SU-DHL-6 (cell line): ENCODE data around the gene SCAPER.

Experiments
- H2AFZ ChIP-seq: fragments of 200-600 bp; sonication (generic); 2 replicates; pipeline ENCODE4 v1.6.1; 2014; ENCODE audit warnings: low read depth, mild to moderate bottlenecking, moderate library complexity, mixed read lengths, antibody characterized with exemption, low read length; ENCODE audit not compliant: severe bottlenecking
- H3F3A ChIP-seq: fragments of 200-600 bp; shearing (Covaris generic); 2 replicates; pipeline ENCODE4 v1.6.0; 2016; ENCODE audit warnings: antibody characterized with exemption, mild to moderate bottlenecking; ENCODE audit not compliant: insufficient read depth
- H3K27ac ChIP-seq: fragments of 200-600 bp; sonication (generic); 2 replicates; pipeline ENCODE4 v1.5.1; 2016; ENCODE audit warnings: low read depth, mild to moderate bottlenecking, low read length, moderate library complexity, mixed read lengths
- H3K27me3 ChIP-seq: fragments of 200-600 bp; sonication (generic), shearing (Covaris generic); 2 replicates; pipeline ENCODE4 v1.6.0; 2014; ENCODE audit warnings: mild to moderate bottlenecking, low read length
- H3K36me3 ChIP-seq: fragments of 200-600 bp; sonication (generic); 2 replicates; pipeline ENCODE4 v1.6.1; 2014; ENCODE audit warnings: mild to moderate bottlenecking, low read length, mixed read lengths
- H3K4me2 ChIP-seq: fragments of 300-600, 200-600 bp; shearing (Covaris generic), sonication (generic); 2 replicates; pipeline ENCODE4 v1.6.0; 2014; ENCODE audit warnings: low read length, low read depth, mild to moderate bottlenecking; ENCODE audit not compliant: poor library complexity, severe bottlenecking
- H3K4me3 ChIP-seq: fragments of 200-600 bp; sonication (generic); 2 replicates; pipeline ENCODE4 v1.5.1; 2014; ENCODE audit warnings: antibody characterized with exemption, low read length, mild to moderate bottlenecking, mixed read lengths; ENCODE audit not compliant: insufficient read depth, poor library complexity, severe bottlenecking
- H3K79me2 ChIP-seq: fragments of 200-600 bp; sonication (generic); 2 replicates; pipeline ENCODE4 v1.6.1; 2014; ENCODE audit warnings: mild to moderate bottlenecking, low read length, moderate library complexity; ENCODE audit not compliant: insufficient read depth
- H3K9ac ChIP-seq: fragments of 200-600 bp; sonication (generic); 2 replicates; pipeline ENCODE4 v1.7.0; 2014; ENCODE audit warnings: mild to moderate bottlenecking, low read length
- H3K9me2 ChIP-seq: fragments of 200-600 bp; sonication (generic); replicated peaks from 2 replicates; pipeline ENCODE4 v1.6.1; 2014; ENCODE audit warnings: low read length; ENCODE audit not compliant: insufficient read depth
- H3K9me3 ChIP-seq: fragments of 200-600 bp; sonication (generic); 2 replicates; pipeline ENCODE4 v1.6.1; 2014; ENCODE audit warnings: low read length, mixed read lengths; ENCODE audit not compliant: insufficient read depth
- H4K20me1 ChIP-seq: fragments of 200-600 bp; sonication (generic); 2 replicates; pipeline ENCODE4 v1.6.1; 2014; ENCODE audit warnings: low read depth, mild to moderate bottlenecking, antibody characterized with exemption, low read length, moderate library complexity, mixed read lengths
- EZH2phosphoT487 ChIP-seq: fragments of 200-600 bp; sonication (generic), shearing (Covaris generic); conservative IDR thresholded peaks from 2 replicates; pipeline ENCODE4 v1.6.1; 2018; ENCODE audit warnings: mild to moderate bottlenecking, antibody characterized with exemption, low read length, moderate library complexity, mixed read lengths
- TF ChIP-seq, protein P1 (sequence below): fragments of 200-600 bp; sonication (generic); IDR thresholded peaks from one replicate; pipeline ENCODE4 v1.5.1; 2017; ENCODE audit warnings: antibody characterized with exemption, mild to moderate bottlenecking, low read length, moderate library complexity; ENCODE audit not compliant: insufficient read depth, poor library complexity, severe bottlenecking

The SCAPER gene

DNA sequence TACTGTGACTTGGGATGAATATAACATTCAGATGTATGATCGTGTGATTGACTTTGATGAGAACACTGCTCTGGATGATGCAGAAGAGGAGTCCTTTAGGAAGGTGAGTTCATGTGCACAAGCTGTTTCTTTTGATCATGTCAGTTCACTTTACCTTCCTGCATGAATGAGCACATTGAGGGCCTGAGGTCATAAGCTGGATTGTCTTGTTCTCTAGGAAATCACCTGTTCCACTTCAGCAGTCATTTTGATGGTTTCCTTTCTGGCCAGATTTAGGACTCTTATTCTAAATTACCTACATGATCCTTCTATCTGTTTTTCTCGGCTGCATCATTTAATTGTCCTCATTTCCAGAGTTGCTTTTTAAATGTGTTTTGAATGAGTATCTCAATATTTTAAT lies 30.5 kb upstream of the SCAPER start:
- Histone ChIP-seq H3K27me3 (no peaks in the 10 kb centered on the region), H3K79me2 (no peaks in the 10 kb centered on the region), H3K4me3 (no peak overlapping the region), H3K27ac (no peak overlapping the region), H3K9ac (no peak overlapping the region), H4K20me1 (no peaks in the 10 kb centered on the region), H3K4me2 (no peak overlapping the region), H2AFZ (no peak overlapping the region), H3K9me3 (no peaks in the 10 kb centered on the region), H3F3A (no peaks in the 10 kb centered on the region; the same call in 1 of the 2 replicates), H3K9me2 (no peaks in the 10 kb centered on the region), H3K36me3 (no peaks in the 10 kb centered on the region)
- TF ChIP-seq, protein P1, sequence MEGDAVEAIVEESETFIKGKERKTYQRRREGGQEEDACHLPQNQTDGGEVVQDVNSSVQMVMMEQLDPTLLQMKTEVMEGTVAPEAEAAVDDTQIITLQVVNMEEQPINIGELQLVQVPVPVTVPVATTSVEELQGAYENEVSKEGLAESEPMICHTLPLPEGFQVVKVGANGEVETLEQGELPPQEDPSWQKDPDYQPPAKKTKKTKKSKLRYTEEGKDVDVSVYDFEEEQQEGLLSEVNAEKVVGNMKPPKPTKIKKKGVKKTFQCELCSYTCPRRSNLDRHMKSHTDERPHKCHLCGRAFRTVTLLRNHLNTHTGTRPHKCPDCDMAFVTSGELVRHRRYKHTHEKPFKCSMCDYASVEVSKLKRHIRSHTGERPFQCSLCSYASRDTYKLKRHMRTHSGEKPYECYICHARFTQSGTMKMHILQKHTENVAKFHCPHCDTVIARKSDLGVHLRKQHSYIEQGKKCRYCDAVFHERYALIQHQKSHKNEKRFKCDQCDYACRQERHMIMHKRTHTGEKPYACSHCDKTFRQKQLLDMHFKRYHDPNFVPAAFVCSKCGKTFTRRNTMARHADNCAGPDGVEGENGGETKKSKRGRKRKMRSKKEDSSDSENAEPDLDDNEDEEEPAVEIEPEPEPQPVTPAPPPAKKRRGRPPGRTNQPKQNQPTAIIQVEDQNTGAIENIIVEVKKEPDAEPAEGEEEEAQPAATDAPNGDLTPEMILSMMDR: no peak
- no peak for TF ChIP-seq EZH2phosphoT487

DNA sequence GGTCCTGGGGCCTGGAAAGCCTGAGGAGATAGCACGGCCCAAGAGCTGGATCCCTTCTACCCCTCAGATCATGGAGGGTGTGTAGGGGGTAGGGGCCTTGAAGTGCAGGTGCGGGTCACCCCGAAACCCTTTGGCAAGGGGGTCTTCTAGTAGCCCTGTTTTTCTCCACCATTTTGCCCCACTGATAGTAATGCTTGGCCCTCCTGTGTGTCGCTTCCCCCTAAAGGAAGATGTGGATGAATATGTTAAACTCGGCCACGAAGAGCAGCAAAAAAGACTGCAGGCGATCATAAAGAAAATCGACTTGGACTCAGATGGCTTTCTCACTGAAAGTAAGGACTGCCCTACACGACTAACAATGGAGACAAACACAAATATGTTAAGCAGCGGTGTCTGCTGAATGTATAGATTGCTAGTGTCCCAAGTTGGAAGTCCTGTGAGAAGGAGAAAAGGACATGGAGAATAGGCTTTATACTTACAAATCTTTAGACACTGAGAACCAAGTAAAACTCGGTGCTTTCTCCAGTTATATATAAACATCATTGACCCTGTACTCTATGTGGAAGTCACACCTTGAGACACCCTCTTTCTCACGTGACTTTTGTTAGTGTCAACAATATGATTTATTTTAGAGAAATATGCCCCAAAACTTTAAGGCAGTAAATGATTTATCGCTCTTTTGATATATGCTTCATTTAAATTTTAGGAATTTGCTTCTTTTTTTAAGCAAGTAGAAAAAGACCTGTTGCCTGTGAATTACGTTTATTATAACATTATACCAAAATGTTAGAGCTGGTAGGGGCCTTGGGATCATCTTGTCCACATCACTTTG lies 27.2 kb upstream of the SCAPER start:
- H3K9me2 ChIP-seq: no peaks in the 10 kb centered on the region
- 0 out of 2 replicates have a peak overlapping the region, but pooled peaks have one; percentile 11 for H3K27ac ChIP-seq
- H4K20me1 ChIP-seq: no peaks in the 10 kb centered on the region
- no peak for TF ChIP-seq EZH2phosphoT487
- TF ChIP-seq, protein P1: no peak
- H3K36me3 ChIP-seq: no peaks in the 10 kb centered on the region
- H3F3A ChIP-seq: 0 out of 2 replicates have a peak, but pooled peaks cover 6% of the 10 kb centered on the region
- peak overlapping the region; percentile 84 for H3K9ac ChIP-seq
- H3K4me2 ChIP-seq: peak overlapping the region; percentile 67
- H3K4me3 ChIP-seq: peak overlapping the region; percentile 77
- H3K27me3 ChIP-seq: no peaks in the 10 kb centered on the region
- H2AFZ ChIP-seq: peak overlapping the region; percentile 82
- no peaks in the 10 kb centered on the region for H3K9me3 ChIP-seq
- H3K79me2 ChIP-seq: no peaks in the 10 kb centered on the region

DNA sequence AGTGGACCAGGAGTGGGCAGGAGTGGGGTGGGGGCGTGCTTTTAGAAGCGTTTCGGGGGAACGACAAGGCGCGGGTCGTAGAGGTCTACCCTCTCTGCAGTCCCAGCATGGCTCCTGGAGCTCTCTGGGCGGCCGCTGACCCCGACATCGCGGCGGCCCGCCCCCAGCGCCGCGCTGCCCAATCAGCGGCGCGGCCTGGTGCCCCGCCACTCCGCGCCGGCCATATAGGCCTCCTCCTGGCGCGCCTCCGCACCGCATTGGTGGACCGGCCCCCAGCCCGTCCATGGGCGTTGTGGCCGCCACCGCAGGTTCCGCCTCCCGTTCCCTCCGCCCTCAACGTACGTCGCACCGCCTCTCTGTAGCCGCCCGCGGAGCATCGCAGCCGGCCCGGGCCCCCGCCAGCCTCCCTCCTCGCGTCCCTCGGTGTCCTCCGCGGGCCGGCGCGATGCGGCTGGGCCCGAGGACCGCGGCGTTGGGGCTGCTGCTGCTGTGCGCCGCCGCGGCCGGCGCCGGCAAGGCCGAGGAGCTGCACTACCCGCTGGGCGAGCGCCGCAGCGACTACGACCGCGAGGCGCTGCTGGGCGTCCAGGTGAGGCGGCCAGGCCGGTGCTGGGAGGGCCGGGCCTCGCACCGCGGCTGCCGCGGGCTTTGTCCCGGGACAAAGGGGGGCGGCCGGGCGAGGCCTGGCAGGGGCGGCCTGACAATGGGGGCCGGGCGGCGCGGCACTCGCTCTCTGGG lies 26.4 kb upstream of the SCAPER start, which contains the start of gene RCN2:
RCN2 (plus strand) TSS at position 353 of the 738 bp plus-strand sequence; CDS start at position 446, 93 bp downstream.
- TF ChIP-seq EZH2phosphoT487: no peak
- TF ChIP-seq, protein P1: no peak
- Histone ChIP-seq H3K27me3 (no peaks in the 10 kb centered on the region), H3K36me3 (no peaks in the 10 kb centered on the region), H3K27ac (peak within 1 kb of the TSS; percentile 11; the same call in 1 of the 2 replicates), H3F3A (0 out of 2 replicates have a peak, but pooled peaks cover 6% of the 10 kb centered on the region), H3K9me3 (no peaks in the 10 kb centered on the region), H2AFZ (peak within 1 kb of the TSS; percentile 88), H3K4me2 (peak within 1 kb of the TSS; percentile 82), H3K4me3 (peak within 1 kb of the TSS; percentile 77), H3K9me2 (no peaks in the 10 kb centered on the region), H3K9ac (peak within 1 kb of the TSS; percentile 84), H3K79me2 (no peaks in the 10 kb centered on the region), H4K20me1 (no peaks in the 10 kb centered on the region)
